Astrocyte (in vitro differentiated cells and primary cell): ENCODE data around the gene FNDC3B. TPM values are rescaled to one million over a fixed set of nuclear protein-coding genes. Genes with fewer than 3 reads are reported as not detected.
A peak's percentile ranks its signal among the peaks of the same experiment; 100 is the strongest.

Source experiments
- DNase-seq: peaks from one replicate; pipeline ENCODE4 v3.0.0-alpha.2; 2010; ENCODE audit warnings: low read depth
- FAIRE-seq: peaks from 2 replicates; lab custom pipeline; 2011; peaks lifted over from hg19 to GRCh38; lab: Jason Lieb, UNC
- H2AFZ ChIP-seq: 2 replicates; pipeline ENCODE4 v1.6.0; 2012; ENCODE audit warnings: low read depth, low read length, inconsistent platforms
- H3K27ac ChIP-seq: 2 replicates; pipeline ENCODE4 v1.5.1; 2011; ENCODE audit warnings: low read depth, low read length, inconsistent platforms
- H3K27me3 ChIP-seq: 2 replicates; pipeline ENCODE4 v1.6.0; 2011; ENCODE audit warnings: low read length, inconsistent platforms; ENCODE audit not compliant: insufficient read depth
- H3K36me3 ChIP-seq: 2 replicates; pipeline ENCODE4 v1.5.1; 2011; ENCODE audit warnings: low read length, inconsistent platforms; ENCODE audit not compliant: insufficient read depth
- H3K4me1 ChIP-seq: 2 replicates; pipeline ENCODE4 v1.5.1; 2011; ENCODE audit warnings: low read length, inconsistent platforms; ENCODE audit not compliant: insufficient read depth
- H3K4me2 ChIP-seq: 2 replicates; pipeline ENCODE4 v1.6.0; 2012; ENCODE audit warnings: low read length, inconsistent platforms
- H3K4me3 ChIP-seq: 2 replicates; pipeline ENCODE4 v1.5.1; 2011; ENCODE audit warnings: low read depth, mild to moderate bottlenecking, low read length, inconsistent platforms; ENCODE audit not compliant: insufficient read depth
- H3K79me2 ChIP-seq: 2 replicates; pipeline ENCODE4 v1.6.0; 2012; ENCODE audit warnings: mild to moderate bottlenecking, low read length, inconsistent platforms; ENCODE audit not compliant: insufficient read depth
- H3K9ac ChIP-seq: 2 replicates; pipeline ENCODE4 v1.6.0; 2012; ENCODE audit warnings: mild to moderate bottlenecking, low read length, inconsistent platforms
- H3K9me3 ChIP-seq: 2 replicates; pipeline ENCODE4 v1.5.1; 2012; ENCODE audit warnings: low read depth, mild to moderate bottlenecking, low read length, inconsistent platforms; ENCODE audit not compliant: insufficient read depth
- H4K20me1 ChIP-seq: 2 replicates; pipeline ENCODE4 v1.6.0; 2012; ENCODE audit warnings: low read length, inconsistent platforms; ENCODE audit not compliant: insufficient read depth
- H3K27ac Mint-ChIP-seq: one replicate; pipeline ENCODE4 v1.8.0; 2021; ENCODE audit warnings: mild to moderate bottlenecking, mixed read lengths; ENCODE audit not compliant: unreplicated experiment
- H3K27me3 Mint-ChIP-seq: one replicate; pipeline ENCODE4 v1.8.0; 2021; ENCODE audit warnings: low read depth, mixed read lengths; ENCODE audit not compliant: unreplicated experiment
- H3K36me3 Mint-ChIP-seq: one replicate; pipeline ENCODE4 v1.8.0; 2021; ENCODE audit warnings: low read depth, mixed read lengths; ENCODE audit not compliant: unreplicated experiment
- H3K4me1 Mint-ChIP-seq: one replicate; pipeline ENCODE4 v1.8.0; 2021; ENCODE audit warnings: low read depth, mixed read lengths; ENCODE audit not compliant: unreplicated experiment
- H3K4me3 Mint-ChIP-seq: one replicate; pipeline ENCODE4 v1.8.0; 2021; ENCODE audit warnings: mild to moderate bottlenecking, moderate library complexity, mixed read lengths; ENCODE audit not compliant: unreplicated experiment
- H3K9me3 Mint-ChIP-seq: one replicate; pipeline ENCODE4 v1.8.0; 2021; ENCODE audit warnings: mild to moderate bottlenecking, mixed read lengths; ENCODE audit not compliant: unreplicated experiment
- EZH2 ChIP-seq: IDR thresholded peaks from 2 replicates; pipeline ENCODE4 v1.6.1; 2012; ENCODE audit warnings: mild to moderate bottlenecking, low read length, inconsistent platforms; ENCODE audit not compliant: insufficient read depth
- total RNA-seq: library from RNA; stranded (reverse); gene quantifications from 2 replicates; pipeline ENCODE4 v1.2.1, GENCODE V29; 2021
- TF ChIP-seq, protein P1 (sequence below): IDR thresholded peaks from 2 replicates; pipeline ENCODE4 v1.5.1; 2011; ENCODE audit warnings: low read depth, mild to moderate bottlenecking, inconsistent platforms, low read length, moderate library complexity; ENCODE audit not compliant: insufficient read depth

The FNDC3B gene
- total RNA-seq, 1 donor from 2014 or later = 327 TPM

DNA sequence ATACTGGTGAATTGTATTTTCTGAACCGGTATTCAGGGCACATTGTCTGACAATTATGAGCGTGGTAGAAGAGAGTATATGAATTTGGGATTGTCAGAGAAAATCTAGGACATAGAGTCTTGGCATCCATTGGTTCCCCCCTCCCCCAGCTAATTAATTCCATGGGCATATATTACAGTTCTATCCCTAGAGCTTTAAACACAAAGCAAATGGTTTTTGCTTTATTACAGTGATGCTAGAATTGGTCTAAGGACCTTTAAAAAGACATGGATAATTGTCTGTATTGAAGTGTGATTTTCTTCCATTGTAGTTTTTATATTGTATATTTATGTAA is 91.3 kb downstream of the FNDC3B start:
- Histone ChIP-seq H3K27me3 (no peaks in the 10 kb centered on the region), H3K9ac (peak overlapping the region; percentile 78), H3K9me3 (no peaks in the 10 kb centered on the region), H3K27ac (peak overlapping the region; percentile 94), H4K20me1 (peaks cover 39% of the 10 kb centered on the region), H2AFZ (no peak overlapping the region), H3K79me2 (peaks cover 87% of the 10 kb centered on the region), H3K36me3 (peaks cover 23% of the 10 kb centered on the region), H3K4me2 (peak overlapping the region; percentile 57), H3K4me1 (peaks cover 50% of the 10 kb centered on the region), H3K4me3 (no peak overlapping the region)
- Mint-ChIP-seq H3K36me3 (peaks cover 10% of the 10 kb centered on the region), H3K4me1 (peaks cover 68% of the 10 kb centered on the region), H3K9me3 (no peaks in the 10 kb centered on the region), H3K27me3 (no peaks in the 10 kb centered on the region), H3K4me3 (peak overlapping the region; percentile 42), H3K27ac (peak overlapping the region; percentile 97)
- no peak for FAIRE-seq
- TF ChIP-seq EZH2 = no peak
- TF ChIP-seq, protein P1, sequence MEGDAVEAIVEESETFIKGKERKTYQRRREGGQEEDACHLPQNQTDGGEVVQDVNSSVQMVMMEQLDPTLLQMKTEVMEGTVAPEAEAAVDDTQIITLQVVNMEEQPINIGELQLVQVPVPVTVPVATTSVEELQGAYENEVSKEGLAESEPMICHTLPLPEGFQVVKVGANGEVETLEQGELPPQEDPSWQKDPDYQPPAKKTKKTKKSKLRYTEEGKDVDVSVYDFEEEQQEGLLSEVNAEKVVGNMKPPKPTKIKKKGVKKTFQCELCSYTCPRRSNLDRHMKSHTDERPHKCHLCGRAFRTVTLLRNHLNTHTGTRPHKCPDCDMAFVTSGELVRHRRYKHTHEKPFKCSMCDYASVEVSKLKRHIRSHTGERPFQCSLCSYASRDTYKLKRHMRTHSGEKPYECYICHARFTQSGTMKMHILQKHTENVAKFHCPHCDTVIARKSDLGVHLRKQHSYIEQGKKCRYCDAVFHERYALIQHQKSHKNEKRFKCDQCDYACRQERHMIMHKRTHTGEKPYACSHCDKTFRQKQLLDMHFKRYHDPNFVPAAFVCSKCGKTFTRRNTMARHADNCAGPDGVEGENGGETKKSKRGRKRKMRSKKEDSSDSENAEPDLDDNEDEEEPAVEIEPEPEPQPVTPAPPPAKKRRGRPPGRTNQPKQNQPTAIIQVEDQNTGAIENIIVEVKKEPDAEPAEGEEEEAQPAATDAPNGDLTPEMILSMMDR = no peak
- no peak for DNase-seq

DNA sequence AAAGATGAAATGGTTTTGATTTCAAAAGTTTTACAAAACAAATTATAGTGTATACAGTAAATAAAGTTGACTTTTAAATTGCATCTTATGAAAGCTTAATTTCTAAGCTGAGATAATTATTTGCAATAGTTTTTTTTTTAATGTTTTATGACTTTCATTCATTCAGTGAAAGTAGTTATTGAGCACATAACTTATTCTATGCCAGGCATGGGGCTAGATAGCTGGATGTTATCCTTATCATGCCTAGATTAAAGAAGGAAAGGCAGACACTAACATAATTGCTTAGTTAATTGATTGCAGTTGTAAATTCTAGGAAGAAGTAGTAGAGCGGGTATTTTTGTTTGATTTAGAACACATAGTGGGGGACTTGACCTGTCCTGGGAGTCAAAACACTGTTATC is 92.4 kb downstream of the FNDC3B start:
- no peak overlapping the region for H3K4me3 ChIP-seq
- no peak overlapping the region for H3K27ac ChIP-seq
- Mint-ChIP-seq H3K27ac (peak overlapping the region; percentile 26), H3K4me1 (peaks cover 66% of the 10 kb centered on the region), H3K9me3 (no peaks in the 10 kb centered on the region), H3K4me3 (no peak overlapping the region), H3K27me3 (no peaks in the 10 kb centered on the region), H3K36me3 (peaks cover 12% of the 10 kb centered on the region)
- H3K36me3 ChIP-seq = peaks cover 21% of the 10 kb centered on the region
- no peaks in the 10 kb centered on the region for H3K9me3 ChIP-seq
- no peaks in the 10 kb centered on the region for H3K27me3 ChIP-seq
- peaks cover 47% of the 10 kb centered on the region for H3K4me1 ChIP-seq
- H3K9ac ChIP-seq = no peak overlapping the region
- DNase-seq = no peak
- H3K79me2 ChIP-seq = peaks cover 86% of the 10 kb centered on the region
- no peak overlapping the region for H3K4me2 ChIP-seq
- H2AFZ ChIP-seq = no peak overlapping the region
- TF ChIP-seq, protein P1 = no peak
- TF ChIP-seq EZH2 = no peak
- peaks cover 30% of the 10 kb centered on the region for H4K20me1 ChIP-seq
- FAIRE-seq = no peak

DNA sequence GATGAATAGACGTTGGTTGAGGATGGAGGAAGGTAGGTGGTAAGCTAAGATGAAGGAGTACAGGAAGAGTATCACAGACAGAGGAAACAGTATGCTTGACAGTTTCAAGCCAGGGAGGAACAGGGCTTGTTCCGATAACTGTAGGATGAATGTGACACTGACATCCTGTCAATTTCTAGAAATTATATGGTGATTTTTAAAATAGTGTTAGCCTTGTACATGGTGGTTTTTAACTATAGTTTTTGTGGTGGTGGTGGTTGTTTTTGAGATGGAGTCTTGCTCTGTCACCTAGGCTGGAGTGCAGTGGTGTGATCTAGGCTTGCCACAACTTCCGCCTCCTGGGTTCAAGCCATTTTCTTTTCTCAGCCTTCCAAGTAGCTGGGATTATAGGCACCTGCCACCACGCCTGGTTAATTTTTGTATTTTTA is 92.8 kb downstream of the FNDC3B start:
- Mint-ChIP-seq H3K4me3 (no peak overlapping the region), H3K36me3 (peaks cover 13% of the 10 kb centered on the region), H3K4me1 (peaks cover 66% of the 10 kb centered on the region), H3K27me3 (no peaks in the 10 kb centered on the region), H3K9me3 (no peaks in the 10 kb centered on the region), H3K27ac (peak overlapping the region; percentile 26)
- DNase-seq (no peak), FAIRE-seq (no peak)
- H3K79me2 ChIP-seq = peaks cover 86% of the 10 kb centered on the region
- no peak overlapping the region for H2AFZ ChIP-seq
- H3K4me2 ChIP-seq = no peak overlapping the region
- peaks cover 49% of the 10 kb centered on the region for H3K4me1 ChIP-seq
- no peaks in the 10 kb centered on the region for H3K9me3 ChIP-seq
- no peaks in the 10 kb centered on the region for H3K27me3 ChIP-seq
- H3K36me3 ChIP-seq = peaks cover 21% of the 10 kb centered on the region
- peaks cover 26% of the 10 kb centered on the region for H4K20me1 ChIP-seq
- no peak overlapping the region for H3K4me3 ChIP-seq
- H3K9ac ChIP-seq = no peak overlapping the region
- TF ChIP-seq EZH2 = no peak
- TF ChIP-seq, protein P1 = no peak
- no peak overlapping the region for H3K27ac ChIP-seq
